ENCODE data around the gene VEZF1. TPM values are rescaled to one million over a fixed set of nuclear protein-coding genes. Genes with fewer than 3 reads are reported as not detected.

VEZF1 gene
- polyA plus RNA-seq, 3 donors from 2014 or later: 35.8 to 54.1 (median 40.1) TPM

DNA sequence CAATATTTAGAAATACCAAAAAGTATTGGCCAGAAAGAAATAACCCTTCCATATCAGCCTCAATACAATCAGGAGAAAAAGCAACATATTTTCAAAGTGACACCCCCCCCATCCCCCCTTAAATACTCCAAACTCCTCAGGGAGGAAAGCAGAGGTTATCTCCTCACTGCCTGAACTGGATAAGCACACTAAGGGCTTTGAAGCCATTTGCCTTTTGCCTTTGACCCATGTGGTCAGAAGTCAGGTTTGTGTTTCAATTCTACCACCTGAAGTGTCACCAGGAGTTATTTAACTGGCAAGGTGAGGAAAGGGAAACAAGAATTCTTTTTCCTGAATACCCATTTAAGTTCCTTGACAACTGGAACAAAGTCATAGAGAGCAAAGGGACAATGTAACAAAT is 3.5 kb upstream of the VEZF1 start:
- peaks cover 30 to 40% of the 10 kb centered on the region in 2 donors for H3K4me1 Mint-ChIP-seq
- H3K27me3 Mint-ChIP-seq (ENCODE audit: low read depth in 3 of 3): peaks cover 8 to 16% (median 11%) of the 10 kb centered on the region in 3 donors
- no peak for DNase-seq
- H3K27ac Mint-ChIP-seq: no peak overlapping the region
- H3K4me3 Mint-ChIP-seq: no peak overlapping the region
- H3K9me3 Mint-ChIP-seq: no peaks in the 10 kb centered on the region
- no peaks in the 10 kb centered on the region for H3K36me3 Mint-ChIP-seq

DNA sequence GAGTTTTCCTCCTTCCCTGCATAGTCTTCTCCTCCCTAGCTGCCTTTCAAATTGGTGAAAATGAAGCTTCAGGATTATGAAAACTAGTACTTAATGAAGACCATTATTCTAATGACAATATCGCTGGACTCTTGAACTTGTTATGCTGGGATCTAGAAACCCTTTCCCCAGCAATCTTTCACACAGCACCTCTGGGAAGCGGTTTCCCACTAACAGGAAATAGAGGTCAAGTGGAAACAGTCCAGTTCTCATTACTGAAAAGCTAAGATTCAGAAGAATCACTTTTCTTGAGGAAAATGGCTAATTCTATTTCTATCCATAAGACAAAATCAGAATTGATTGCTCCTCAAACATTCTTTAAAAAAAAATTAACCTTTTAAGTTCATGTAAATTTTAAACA is 2.0 kb upstream of the VEZF1 start:
- DNase-seq: no peak
- Mint-ChIP-seq H3K4me1 (peaks cover 37 to 47% of the 10 kb centered on the region in 2 donors), H3K27me3 (ENCODE audit: low read depth in 3 of 3) (peaks cover 8 to 19% (median 11%) of the 10 kb centered on the region in 3 donors), H3K4me3 (peak overlapping the region; percentile 58 to 96 (median 92)), H3K27ac (peak overlapping the region in 4 of 6 donors; percentile 7 to 72 (median 48)), H3K36me3 (no peaks in the 10 kb centered on the region), H3K9me3 (no peaks in the 10 kb centered on the region)

DNA sequence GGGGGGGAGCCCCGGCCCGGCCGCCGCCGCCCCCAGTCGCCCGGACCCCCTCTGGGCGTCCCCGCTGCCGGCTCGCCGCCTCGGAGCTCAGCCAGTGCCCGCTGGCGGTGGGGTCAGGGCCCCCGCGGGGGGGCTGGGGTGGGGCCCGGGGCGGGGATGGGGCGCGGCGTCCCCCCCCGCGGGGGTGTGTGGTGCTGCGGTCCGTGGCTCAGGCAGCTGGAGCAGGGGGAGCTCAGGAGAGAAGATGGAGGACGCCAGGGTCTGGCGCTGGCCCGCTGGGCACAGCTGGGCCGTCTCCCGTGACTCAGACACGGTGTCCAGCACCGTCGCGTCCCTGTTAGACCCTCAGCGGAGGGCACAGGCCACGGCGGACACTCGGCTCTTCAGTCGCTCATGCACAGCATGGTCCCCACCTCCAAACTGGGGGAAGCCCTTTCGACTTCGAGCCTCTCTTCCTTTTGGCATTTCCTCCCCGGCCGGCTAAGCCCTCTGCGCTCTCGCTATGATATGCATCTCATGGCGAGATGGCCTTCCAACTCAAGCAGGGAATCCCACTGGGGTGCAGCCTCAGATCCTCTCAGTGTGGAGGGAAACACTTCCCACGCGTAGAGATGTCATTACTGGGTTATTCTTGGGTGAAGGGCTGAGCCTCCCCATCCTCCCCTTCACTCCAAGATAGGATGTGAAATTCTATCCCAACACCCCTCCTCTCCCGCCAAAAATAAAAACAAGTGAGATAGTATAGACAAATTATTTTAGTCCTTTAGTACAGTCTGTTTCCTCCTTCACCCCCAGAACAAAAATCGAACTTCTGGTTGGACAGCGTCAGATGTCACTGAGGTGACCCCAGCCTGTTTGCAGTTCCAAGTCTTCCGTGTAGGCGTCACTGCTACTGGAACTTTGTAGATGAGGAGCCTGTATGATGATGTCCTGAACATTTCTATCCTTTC is 522 bp upstream of the VEZF1 start:
- Mint-ChIP-seq H3K36me3 (peaks cover 0 to 4% (median 0%) of the 10 kb centered on the region in 3 donors), H3K9me3 (no peaks in the 10 kb centered on the region), H3K4me1 (peaks cover 50 to 51% of the 10 kb centered on the region in 2 donors)

DNA sequence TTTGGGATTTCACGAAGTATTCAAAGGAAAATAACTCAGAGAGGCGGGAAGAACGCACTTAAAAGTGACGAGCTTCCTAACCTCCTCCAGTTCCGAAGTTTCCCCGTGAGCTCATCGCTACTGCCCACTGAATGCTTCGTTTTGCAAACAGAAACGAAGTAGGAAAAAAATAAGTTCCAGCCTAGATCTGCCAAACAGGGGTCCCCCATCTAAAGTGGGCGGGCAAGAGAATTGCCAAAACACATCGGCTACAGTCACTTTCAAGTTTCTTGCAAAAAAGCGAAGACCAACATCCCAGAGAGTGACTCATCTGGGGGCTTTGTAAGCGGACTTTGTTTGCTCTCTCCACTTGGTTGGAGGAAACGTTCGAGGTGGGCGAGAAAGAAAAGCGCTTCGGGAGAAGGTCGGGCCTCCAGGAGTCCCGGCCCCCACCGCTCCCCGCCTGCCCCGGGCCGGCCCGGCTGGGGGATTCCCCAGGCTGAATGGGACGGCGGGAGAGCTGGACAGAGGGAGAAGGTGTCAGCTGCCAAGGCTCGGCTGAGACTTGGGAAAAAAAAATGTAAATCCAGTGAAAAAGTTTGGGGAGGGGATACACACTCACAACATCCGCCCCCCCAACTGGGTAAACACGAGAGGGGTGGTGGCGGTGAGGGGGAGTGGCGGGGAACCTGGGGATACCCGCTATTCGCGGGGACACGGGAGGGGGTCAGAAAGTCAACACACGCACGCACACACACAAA is 1.0 kb downstream of the VEZF1 start:
- peak overlapping the region; percentile 79 to 96 (median 86) for H3K27ac Mint-ChIP-seq
- H3K4me3 Mint-ChIP-seq: peak overlapping the region; percentile 91 to 96 (median 94)
- peaks cover 65 to 67% of the 10 kb centered on the region in 2 donors for H3K4me1 Mint-ChIP-seq
- H3K9me3 Mint-ChIP-seq: no peaks in the 10 kb centered on the region
- H3K27me3 Mint-ChIP-seq (ENCODE audit: low read depth in 3 of 3): peaks cover 8 to 19% (median 11%) of the 10 kb centered on the region in 3 donors
- peaks cover 0 to 10% (median 6%) of the 10 kb centered on the region in 3 donors for H3K36me3 Mint-ChIP-seq
- DNase-seq: peak in 1 of 3 donors; percentile 17

More for the DNA sequence above, 522 bp upstream of the VEZF1 start:
- Mint-ChIP-seq H3K4me3 (peak overlapping the region; percentile 91 to 96 (median 93)), H3K27ac (peak overlapping the region; percentile 73 to 95 (median 88)), H3K27me3 (ENCODE audit: low read depth in 3 of 3) (peaks cover 8 to 19% (median 11%) of the 10 kb centered on the region in 3 donors)
- DNase-seq: peak; percentile 70 to 77 (median 74)

DNA sequence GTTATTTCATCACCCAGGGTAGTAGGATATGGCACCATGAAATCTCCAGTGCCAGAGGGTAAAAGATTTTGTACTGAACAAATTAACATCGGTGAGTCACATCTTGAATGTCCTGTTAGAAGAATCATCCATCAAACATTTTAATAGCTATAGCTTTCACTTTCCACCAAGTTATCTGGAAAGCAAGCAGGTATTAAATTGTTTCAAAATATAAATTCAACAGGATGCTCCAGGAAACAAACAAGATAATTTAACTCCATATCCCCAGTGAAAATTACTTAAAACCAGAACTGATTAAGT is 2.4 kb downstream of the VEZF1 start:
- H3K27ac Mint-ChIP-seq: peak overlapping the region in 4 of 6 donors; percentile 8 to 54 (median 18)
- peaks cover 8 to 19% (median 11%) of the 10 kb centered on the region in 3 donors for H3K27me3 Mint-ChIP-seq (ENCODE audit: low read depth in 3 of 3)
- DNase-seq: no peak
- peaks cover 0 to 19% (median 9%) of the 10 kb centered on the region in 3 donors for H3K36me3 Mint-ChIP-seq
- no peaks in the 10 kb centered on the region for H3K9me3 Mint-ChIP-seq
- peaks cover 73 to 81% of the 10 kb centered on the region in 2 donors for H3K4me1 Mint-ChIP-seq
- H3K4me3 Mint-ChIP-seq: peak overlapping the region; percentile 39 to 96 (median 67)

DNA sequence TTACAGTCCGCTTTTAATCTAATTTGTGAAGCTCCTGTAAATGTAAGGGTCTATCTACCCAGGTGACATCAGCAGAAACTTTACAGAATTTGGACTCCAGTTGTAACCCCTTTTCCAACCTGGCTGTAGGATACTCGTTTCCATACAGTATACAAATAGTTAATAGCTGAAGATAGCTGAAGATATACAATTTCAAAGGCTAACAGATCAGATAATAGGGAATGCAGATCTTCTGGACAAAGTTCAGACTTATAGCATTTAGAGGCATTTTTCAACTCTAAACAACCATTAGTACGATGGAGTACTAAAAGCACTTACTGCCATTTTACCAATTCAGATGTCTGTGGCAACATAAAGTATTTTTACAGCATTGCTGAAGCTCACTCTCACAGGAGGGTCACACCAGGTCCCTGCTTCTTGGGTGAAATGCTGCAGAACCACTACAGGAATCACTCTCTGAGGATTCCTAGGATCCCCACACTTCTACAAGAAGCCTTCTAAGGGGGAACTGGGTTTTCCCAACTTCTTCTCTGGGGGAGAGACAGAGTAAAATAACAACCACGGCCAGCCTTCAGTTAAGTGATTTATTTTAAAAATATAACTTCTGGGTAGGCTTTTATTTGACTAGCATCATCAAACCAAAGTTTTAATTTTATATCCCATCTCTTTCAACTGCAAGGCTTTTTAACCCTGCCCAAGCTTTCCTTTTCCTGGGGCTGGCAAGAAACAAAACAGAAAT is 2.9 kb downstream of the VEZF1 start:
- H3K9me3 Mint-ChIP-seq: no peaks in the 10 kb centered on the region
- DNase-seq: no peak
- H3K4me3 Mint-ChIP-seq: peak overlapping the region; percentile 67 to 96 (median 76)
- peak overlapping the region in 5 of 6 donors; percentile 8 to 54 (median 23) for H3K27ac Mint-ChIP-seq
- H3K27me3 Mint-ChIP-seq (ENCODE audit: low read depth in 3 of 3): peaks cover 8 to 19% (median 11%) of the 10 kb centered on the region in 3 donors
- H3K36me3 Mint-ChIP-seq: peaks cover 0 to 24% (median 10%) of the 10 kb centered on the region in 3 donors
- H3K4me1 Mint-ChIP-seq: peaks cover 73 to 86% of the 10 kb centered on the region in 2 donors

DNA sequence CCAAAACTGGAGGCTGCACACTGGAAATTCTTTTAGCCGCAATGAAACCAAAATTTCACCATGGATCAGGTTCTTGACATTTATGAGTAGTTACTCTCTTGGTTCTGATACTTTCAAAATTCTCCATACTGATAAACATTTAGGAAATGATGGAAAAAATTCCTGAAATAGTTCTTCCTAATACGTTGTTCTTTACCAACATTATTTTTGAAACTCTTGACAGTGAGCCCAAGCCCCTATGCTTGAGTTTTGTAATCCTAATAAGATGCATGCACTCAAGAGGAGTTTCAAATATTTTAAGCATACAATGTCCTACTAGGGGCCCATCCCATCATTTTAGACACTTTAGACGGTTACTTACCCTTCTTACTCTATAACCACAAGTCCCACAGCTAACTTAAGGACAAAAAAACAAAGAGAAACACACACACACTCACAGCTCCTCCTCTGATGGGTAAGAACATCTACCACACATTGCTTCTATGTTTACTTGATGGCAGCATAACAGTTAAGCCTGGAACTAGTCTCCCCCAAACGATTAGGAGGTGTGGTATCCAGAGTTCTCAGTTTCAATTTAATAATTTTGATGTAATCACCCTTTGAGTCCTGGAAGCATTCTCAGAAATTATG is 3.7 kb downstream of the VEZF1 start:
- H3K9me3 Mint-ChIP-seq: no peaks in the 10 kb centered on the region
- peak in 2 of 3 donors; percentile 22 to 33 for DNase-seq
- H3K4me1 Mint-ChIP-seq: peaks cover 69 to 83% of the 10 kb centered on the region in 2 donors
- H3K4me3 Mint-ChIP-seq: peak overlapping the region; percentile 67 to 96 (median 76)
- peaks cover 8 to 19% (median 11%) of the 10 kb centered on the region in 3 donors for H3K27me3 Mint-ChIP-seq (ENCODE audit: low read depth in 3 of 3)
- peak overlapping the region in 5 of 6 donors; percentile 4 to 84 (median 57) for H3K27ac Mint-ChIP-seq
- H3K36me3 Mint-ChIP-seq: peaks cover 0 to 26% (median 12%) of the 10 kb centered on the region in 3 donors

DNA sequence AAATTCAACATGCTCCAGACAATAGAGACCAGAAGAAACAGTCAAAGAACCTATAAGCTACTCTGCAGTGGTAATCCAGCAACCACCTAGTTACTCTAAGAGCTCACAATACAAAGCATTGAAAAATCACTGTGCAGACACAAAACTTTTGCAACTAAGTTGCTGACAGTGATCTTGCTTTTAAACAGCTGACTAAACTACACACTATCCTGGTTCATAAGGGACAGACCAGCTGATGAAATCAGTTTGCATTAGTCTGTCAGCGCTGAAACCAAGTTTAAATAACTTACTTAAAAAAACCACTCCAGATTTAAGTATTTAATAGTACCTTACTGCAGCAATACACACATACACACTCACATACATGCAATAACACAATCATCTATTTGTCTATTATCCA is 4.6 kb downstream of the VEZF1 start:
- H3K4me1 Mint-ChIP-seq: peaks cover 65 to 74% of the 10 kb centered on the region in 2 donors
- H3K4me3 Mint-ChIP-seq: peak overlapping the region; percentile 15 to 96 (median 67)
- H3K9me3 Mint-ChIP-seq: no peaks in the 10 kb centered on the region
- H3K36me3 Mint-ChIP-seq: peaks cover 5 to 32% (median 18%) of the 10 kb centered on the region in 3 donors
- peaks cover under 1 to 13% (median 6%) of the 10 kb centered on the region in 3 donors for H3K27me3 Mint-ChIP-seq (ENCODE audit: low read depth in 3 of 3)
- H3K27ac Mint-ChIP-seq: peak overlapping the region in 4 of 6 donors; percentile 17 to 74 (median 46)
- DNase-seq: no peak

DNA sequence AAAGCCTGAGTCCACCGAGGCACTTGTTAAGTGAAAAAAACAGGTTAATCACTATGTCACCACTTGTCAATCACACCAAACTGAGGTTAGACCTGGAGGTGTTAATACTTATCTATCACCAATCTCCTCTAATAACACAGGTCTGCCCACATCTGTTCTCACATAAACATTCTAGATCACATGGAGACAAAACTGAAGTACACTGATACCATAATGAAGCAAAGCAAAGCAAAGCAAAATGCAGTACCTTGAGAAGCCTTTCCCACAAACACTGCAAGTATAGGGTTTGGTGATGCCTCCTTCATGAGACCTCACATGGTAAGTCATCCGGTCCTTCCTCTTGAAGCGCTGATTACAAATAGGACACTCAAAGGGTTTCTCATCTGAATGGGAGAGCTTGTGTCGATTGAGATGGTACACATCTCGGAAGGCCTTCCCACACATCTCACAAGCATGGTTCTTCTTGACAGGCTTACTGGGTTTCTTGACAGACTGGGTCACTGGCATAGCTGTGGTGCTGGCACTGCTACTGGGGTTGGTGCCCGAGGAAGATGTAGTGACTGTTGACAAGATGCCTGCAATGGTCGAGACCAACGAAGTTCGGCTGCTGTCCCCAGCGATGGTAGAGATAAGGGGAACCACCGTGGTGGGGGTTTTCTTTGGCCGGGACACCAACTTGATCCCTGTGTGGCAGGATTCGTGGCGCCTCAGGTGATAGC is 5.4 kb downstream of the VEZF1 start:
- peak; percentile 55 to 74 (median 64) for DNase-seq
- Mint-ChIP-seq H3K36me3 (peaks cover 9 to 39% (median 18%) of the 10 kb centered on the region in 3 donors), H3K4me1 (peaks cover 64 to 74% of the 10 kb centered on the region in 2 donors), H3K9me3 (no peaks in the 10 kb centered on the region), H3K27ac (peak overlapping the region; percentile 1 to 86 (median 50)), H3K4me3 (peak overlapping the region; percentile 12 to 96 (median 61)), H3K27me3 (ENCODE audit: low read depth in 3 of 3) (peaks cover 0 to 10% (median 5%) of the 10 kb centered on the region in 3 donors)

DNA sequence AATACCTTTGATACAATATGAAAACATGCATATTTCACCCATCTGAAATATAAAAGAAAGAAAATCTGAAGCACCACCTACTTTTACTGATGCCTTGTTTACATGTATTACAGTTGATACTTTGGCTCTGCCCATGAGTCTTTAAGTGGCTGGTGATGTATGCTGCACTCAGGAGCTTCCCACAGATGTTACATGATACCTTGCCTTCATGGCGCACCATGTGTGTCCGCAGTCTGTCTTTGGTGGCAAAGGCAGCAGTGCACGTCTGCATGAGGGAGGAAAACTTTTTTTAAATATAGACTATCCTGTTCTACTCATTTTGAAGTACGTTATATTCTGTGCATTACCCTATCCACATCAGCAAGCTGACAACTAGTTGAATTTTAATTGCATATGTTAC is 7.5 kb downstream of the VEZF1 start:
- H3K4me3 Mint-ChIP-seq: no peak overlapping the region

DNA sequence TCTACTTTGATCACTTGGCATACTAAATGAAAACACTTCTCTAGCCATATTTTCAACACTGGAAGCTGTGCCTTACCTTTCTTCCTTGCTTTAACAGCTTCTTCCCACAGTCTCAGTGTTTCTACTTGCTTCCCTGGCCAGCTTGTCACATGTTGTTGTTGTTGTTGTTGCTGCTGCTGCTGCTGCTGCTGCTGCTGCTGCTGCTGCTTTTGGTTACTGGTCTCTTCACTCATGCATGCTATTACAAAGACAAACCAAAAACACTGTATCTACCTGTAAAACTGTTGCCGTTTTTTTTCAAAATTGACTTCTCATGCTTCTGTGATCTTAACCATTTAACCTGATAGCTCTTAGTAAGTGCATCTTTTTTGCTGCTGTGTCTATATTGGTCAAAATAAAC is 9.0 kb downstream of the VEZF1 start:
- Mint-ChIP-seq H3K27me3 (ENCODE audit: low read depth in 3 of 3) (peaks cover 0 to 2% (median 0%) of the 10 kb centered on the region in 3 donors), H3K27ac (no peak overlapping the region), H3K9me3 (no peaks in the 10 kb centered on the region), H3K36me3 (peaks cover 30 to 64% (median 36%) of the 10 kb centered on the region in 3 donors), H3K4me1 (peaks cover 35 to 52% of the 10 kb centered on the region in 2 donors), H3K4me3 (no peak overlapping the region)
- DNase-seq: no peak

More for the DNA sequence above, 7.5 kb downstream of the VEZF1 start:
- Mint-ChIP-seq H3K36me3 (peaks cover 25 to 57% (median 30%) of the 10 kb centered on the region in 3 donors), H3K27me3 (ENCODE audit: low read depth in 3 of 3) (peaks cover 0 to 2% (median 0%) of the 10 kb centered on the region in 3 donors), H3K27ac (peak overlapping the region in 1 of 6 donors; percentile 30), H3K9me3 (no peaks in the 10 kb centered on the region), H3K4me1 (peaks cover 49 to 67% of the 10 kb centered on the region in 2 donors)
- DNase-seq: no peak

DNA sequence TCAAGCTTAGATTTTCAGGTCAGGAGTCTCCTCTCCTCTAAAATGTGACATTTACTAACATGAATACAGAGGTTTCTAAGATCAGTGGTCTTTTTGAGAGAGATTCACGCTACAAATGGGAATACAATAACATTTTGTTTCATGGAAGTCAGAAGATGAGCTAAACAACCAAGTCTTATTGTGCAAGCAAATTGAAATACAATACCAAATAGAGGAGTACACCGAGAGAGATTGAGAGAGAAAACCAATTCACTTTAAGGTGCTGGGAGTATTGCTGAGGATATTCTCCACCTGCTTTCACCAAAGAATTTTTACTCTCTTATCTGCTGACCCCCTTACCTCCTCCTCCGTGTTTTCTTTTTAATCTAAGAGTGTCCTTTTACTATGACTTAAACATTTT is 11.5 kb downstream of the VEZF1 start:
- peaks cover 11 to 27% of the 10 kb centered on the region in 2 donors for H3K4me1 Mint-ChIP-seq
- DNase-seq: no peak
- H3K9me3 Mint-ChIP-seq: no peaks in the 10 kb centered on the region
- H3K27me3 Mint-ChIP-seq (ENCODE audit: low read depth in 3 of 3): peaks cover 0 to 2% (median 0%) of the 10 kb centered on the region in 3 donors
- no peak overlapping the region for H3K4me3 Mint-ChIP-seq
- H3K27ac Mint-ChIP-seq: peak overlapping the region in 2 of 6 donors; percentile 2 to 33
- peaks cover 27 to 64% (median 34%) of the 10 kb centered on the region in 3 donors for H3K36me3 Mint-ChIP-seq

Data from immature natural killer cell (primary cell).